HG03103 (cell line): ENCODE data around the gene ARX.

Source experiments
- ATAC-seq: cut with Tn5 transposase; IDR thresholded peaks from one replicate; pipeline ENCODE4 v1.9.1; 2021; ENCODE audit warnings: low read depth; ENCODE audit not compliant: unreplicated experiment

Gene ARX

GRCh38 chrX:25002661-25003020 lies 13.1 kb downstream of the ARX start:
- no peak for ATAC-seq

- ATAC-seq: no peak
These were observed 13.7 kb downstream of the ARX start for GRCh38 chrX:25001808-25002660.

GRCh38 chrX:24999511-24999910 lies 16.3 kb downstream of the ARX start:
- ATAC-seq: no peak

- ATAC-seq: no peak
These were observed 19.6 kb downstream of the ARX start for GRCh38 chrX:24996096-24996709.

DNA sequence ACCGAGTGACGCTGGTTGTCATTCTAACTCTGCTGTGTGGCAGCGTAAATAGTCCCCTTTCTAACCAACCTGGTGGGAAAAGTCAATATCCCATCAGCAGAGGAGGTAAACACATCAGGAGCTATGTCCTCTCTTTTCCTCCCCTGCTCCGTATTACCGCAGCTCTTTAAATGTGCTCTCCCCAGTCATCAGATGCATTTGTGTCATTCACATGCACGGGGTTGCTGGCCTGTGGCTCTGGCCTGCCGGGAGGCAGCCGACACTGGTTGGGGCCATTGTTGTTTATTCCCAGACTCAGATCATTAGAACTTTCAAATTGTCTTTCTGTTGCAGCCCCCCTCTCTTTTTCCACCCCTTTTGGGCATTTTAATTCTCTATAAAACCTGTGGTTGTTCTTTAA lies 21.9 kb downstream of the ARX start:
- ATAC-seq: no peak

DNA sequence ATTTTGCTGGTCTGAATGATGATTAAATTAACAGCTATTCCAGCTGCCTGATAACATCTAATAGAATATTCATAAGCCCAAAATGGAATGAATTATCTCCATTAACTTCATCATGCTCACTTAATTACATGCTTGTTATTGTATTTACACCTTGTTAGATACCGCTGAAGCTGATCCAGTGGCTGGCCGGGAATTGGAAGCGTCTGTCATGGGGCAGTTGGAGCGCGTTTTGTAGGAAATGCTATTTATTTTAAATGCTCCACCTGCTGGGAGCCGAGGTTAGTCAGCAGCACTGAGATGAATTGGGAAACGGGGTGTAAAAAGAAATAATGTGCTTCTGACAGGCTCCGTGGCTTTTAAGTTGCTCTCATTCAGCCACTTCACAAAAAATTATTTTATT lies 25.2 kb downstream of the ARX start:
- ATAC-seq: no peak

DNA sequence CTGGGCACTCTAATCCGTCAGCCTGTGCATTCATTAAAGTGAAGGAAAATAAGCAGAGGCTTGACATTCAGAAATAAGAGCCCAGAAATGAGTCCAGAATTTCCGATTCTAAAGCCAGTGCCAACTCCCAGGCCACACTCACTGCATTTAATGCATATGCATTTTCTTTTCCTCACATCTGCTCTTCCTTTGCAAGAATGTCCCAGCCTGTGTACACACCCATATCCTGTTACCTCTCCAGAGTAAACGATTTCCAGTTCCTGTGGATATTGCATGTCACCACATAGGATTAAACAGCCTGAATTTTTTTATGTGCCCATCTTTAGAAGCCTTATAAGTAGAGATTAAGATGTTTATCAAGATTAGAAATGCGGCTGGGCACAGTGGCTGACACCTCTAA lies 27.5 kb downstream of the ARX start:
- no peak for ATAC-seq

GRCh38 chrX:24987731-24988130 lies 28.0 kb downstream of the ARX start:
- no peak for ATAC-seq

DNA sequence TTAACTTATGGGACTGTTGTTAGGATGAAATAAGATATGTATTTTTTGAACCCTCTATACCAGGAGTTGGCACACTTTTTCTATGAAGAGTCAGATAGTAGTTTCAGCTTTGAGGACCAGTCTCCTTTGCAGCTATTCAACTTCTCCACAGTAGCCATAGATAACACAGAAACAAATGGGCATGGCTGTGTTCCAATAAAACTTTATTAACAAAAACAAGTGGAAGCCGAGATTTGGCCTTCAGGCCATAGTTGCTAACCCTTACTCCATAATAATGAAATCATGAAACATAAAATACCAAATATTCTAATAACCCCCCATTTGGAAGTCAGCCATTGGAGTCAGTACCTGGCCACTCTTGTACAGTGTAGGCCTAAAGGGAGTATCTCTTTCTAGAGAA lies 30.6 kb downstream of the ARX start:
- no peak for ATAC-seq

DNA sequence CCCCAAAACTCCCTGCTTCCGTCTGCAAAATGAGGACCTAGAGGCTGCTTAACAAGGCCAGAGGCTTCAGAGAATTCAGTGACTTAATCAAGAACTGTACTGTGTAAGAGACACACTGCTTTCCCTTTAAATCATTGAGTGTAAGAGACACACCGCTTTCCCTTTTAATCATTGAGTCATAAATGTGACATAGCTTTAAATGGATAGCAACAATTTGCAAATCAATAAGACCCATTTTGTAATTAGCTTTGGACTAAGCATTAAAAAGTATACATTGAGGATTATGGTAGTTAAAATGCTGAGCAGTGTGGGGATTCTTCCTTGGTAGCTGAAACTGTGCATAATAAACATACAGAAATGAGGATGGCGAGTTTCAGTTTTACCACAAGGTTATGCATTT lies 31.8 kb downstream of the ARX start:
- ATAC-seq: no peak

- no peak for ATAC-seq
These were observed 33.3 kb downstream of the ARX start for GRCh38 chrX:24982306-24982965.

DNA sequence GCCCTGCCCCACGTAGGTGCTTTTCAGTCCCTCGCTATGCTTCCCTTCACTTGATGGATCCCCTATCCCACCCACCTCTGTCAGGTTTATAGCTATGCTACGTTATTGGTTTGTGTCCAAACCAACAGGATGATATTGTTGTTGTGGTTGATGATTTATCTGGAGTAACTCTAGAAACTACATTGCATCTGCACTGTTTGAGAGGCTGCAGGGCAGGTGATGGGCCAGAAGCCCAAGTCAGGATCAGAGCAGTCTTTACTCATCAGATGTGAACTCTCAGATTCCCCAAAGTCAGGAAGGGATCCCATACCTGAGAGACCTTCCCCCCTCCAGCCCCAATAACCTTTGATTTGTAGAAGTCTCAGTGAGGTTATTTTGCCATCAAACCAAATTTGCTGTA lies 34.7 kb downstream of the ARX start:
- ATAC-seq: no peak

GRCh38 chrX:24979081-24979480 lies 36.7 kb downstream of the ARX start:
- ATAC-seq: no peak

DNA sequence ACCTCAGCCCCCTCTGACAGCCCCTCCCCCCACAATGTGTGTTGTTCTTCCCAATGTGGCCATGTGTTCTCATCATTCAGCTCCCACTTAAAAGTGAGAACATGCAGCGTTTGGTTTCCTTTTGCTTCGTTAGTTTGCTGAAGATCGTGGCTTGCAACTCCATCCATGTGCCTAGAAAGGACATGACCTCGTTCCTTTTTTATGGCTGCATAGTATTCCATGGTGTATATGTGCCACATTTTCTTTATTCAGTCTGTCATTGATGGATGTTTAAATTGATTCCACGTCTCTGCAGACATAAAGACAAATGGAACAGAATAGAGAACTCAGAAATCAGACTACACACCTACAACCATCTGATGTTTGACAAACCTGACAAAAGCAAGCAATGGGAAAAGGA lies 46.0 kb downstream of the ARX start:
- ATAC-seq: no peak

GRCh38 chrX:24965372-24965771 lies 50.4 kb downstream of the ARX start:
- no peak for ATAC-seq

- no peak for ATAC-seq
These were observed 51.9 kb downstream of the ARX start for GRCh38 chrX:24963823-24964222.

DNA sequence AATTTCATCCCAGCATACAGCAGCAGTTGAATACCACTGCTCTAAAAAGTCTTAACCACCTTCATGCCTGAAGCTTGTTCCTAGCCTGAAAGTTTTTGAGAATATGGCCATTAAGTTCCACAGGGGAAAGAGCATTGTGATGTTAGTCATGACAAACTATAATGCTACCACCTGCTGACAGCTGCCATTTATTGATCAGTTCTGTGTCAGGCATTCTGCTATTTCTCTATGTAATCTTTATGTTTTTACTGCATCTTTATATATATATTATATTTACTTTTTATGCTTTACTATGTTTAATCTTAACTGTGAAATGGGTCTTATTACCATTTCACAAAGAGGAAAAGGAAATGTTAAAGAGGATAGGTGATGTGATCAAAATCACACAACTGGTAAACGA lies 54.0 kb downstream of the ARX start:
- no peak for ATAC-seq

DNA sequence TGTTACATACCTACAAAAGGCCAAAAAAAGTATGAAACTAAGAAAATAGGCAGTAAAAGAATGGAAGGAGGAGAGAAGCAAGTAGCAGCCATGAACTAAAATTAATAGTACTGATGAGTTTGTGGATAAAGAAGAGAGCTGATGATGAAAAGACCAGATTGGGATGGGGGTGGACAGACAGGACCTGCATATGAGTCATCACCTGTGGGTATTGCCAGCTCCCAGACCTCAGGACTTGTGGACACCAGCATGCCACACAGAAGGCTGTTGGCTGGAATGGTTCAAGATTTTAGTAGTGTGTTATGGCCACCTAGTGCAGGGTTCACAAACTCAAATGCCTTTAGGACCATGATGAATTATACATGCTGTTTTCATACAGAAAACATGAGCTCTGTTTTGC lies 58.9 kb downstream of the ARX start:
- no peak for ATAC-seq

- ATAC-seq: no peak
These were observed 60.3 kb downstream of the ARX start for GRCh38 chrX:24955372-24955930.

DNA sequence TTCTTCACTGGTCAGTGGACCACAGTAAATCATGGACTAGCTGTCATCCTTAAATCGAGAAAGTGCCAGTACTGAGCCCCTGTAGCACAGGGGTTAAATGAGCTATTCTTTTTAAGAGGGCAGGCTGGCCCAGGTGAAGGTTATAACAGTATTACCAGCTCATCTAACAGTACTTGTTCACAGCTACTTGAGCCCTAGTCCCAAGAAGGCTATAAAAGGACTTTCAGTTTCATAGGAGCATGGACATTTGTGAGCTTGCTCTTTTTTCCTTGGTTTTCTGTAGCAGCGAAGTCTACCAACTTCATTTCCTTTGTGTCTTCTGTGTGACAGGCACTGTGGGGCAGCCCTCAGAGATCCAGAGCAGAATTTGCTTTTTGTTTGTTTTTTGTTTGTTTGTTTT lies 61.0 kb downstream of the ARX start:
- ATAC-seq: no peak
